Kidney (tissue), 14 donors: ENCODE measurements around the gene MPZL1. TPM values are rescaled to one million over a fixed set of nuclear protein-coding genes. Genes with fewer than 3 reads are reported as not detected.

Source experiments
- DNase-seq, 5 donors: peaks; one replicate each; pipeline ENCODE4 v3.0.0-alpha.2; 2013 to 2020
- FAIRE-seq: peaks from 2 replicates; lab custom pipeline; 2012; peaks lifted over from hg19 to GRCh38; lab: Jason Lieb, UNC
- H3K27ac ChIP-seq, 2 donors: one replicate each; pipeline ENCODE4 v1.7.0; 2013; ENCODE audit warnings: low read depth in 2 of 2, low read length in 2 of 2, inconsistent platforms in 1 of 2
- H3K27me3 ChIP-seq: one replicate; pipeline ENCODE4 v1.7.1; 2013; ENCODE audit warnings: low read length, inconsistent platforms; ENCODE audit not compliant: control insufficient read depth, insufficient read depth
- H3K36me3 ChIP-seq, 3 donors: one replicate each; pipeline versions ENCODE4 v1.7.0 to v1.7.1; 2013; ENCODE audit warnings: low read length in 3 of 3, control low read depth in 1 of 3, inconsistent platforms in 1 of 3; ENCODE audit not compliant: insufficient read depth in 3 of 3, control insufficient read depth in 2 of 3
- H3K4me1 ChIP-seq, 3 donors: one replicate each; pipeline versions ENCODE4 v1.7.0 to v1.7.1; 2013; ENCODE audit warnings: low read length in 3 of 3, inconsistent platforms in 1 of 3, low read depth in 1 of 3; ENCODE audit not compliant: control insufficient read depth in 2 of 3, insufficient read depth in 2 of 3
- H3K4me3 ChIP-seq, 3 donors: one replicate each; pipeline versions ENCODE4 v1.7.0 to v1.8.1; 2013; ENCODE audit warnings: low read length in 3 of 3, control low read depth in 1 of 3, inconsistent platforms in 1 of 3
- H3K9ac ChIP-seq, 3 donors: one replicate each; pipeline versions ENCODE4 v1.7.0 to v1.7.1; 2013; ENCODE audit warnings: low read length in 3 of 3, control low read depth in 1 of 3, inconsistent platforms in 1 of 3
- H3K9me3 ChIP-seq, 3 donors: one replicate each; pipeline versions ENCODE4 v1.7.0 to v1.7.1; 2013; ENCODE audit warnings: low read length in 3 of 3, control low read depth in 1 of 3, inconsistent platforms in 1 of 3; ENCODE audit not compliant: control insufficient read depth in 2 of 3, insufficient read depth in 1 of 3
- intact Hi-C: fragments of 100-400 bp; cut with DNase I; formaldehyde crosslinking; loops from one replicate; pipeline ENCODE4 v1.11.1; 2022
- polyA plus RNA-seq: library from polyadenylated mRNA; stranded (reverse); fragments of 350-450 nt; fragmentation: Illumina TruSeq; extraction: RNeasy Lipid Tissue Mini Kit (QIAGEN cat#74804); gene quantifications from one replicate; pipeline ENCODE4 v1.2.3, GENCODE V29; 2014; ENCODE audit warnings: low read depth, low replicate concordance; ENCODE audit not compliant: insufficient read depth
- total RNA-seq: library from RNA; stranded (reverse); fragmentation: NEBNext Ultra II Directional; extraction: Animal tissue kit (Norgen Biotek cat#: 25700); gene quantifications from one replicate; pipeline ENCODE4 v1.2.1, GENCODE V29; 2021
- TF ChIP-seq, protein P1 (sequence below): IDR thresholded peaks from 3 replicates; pipeline ENCODE4 v1.5.1; 2012; ENCODE audit warnings: mild to moderate bottlenecking, moderate library complexity, borderline replicate concordance; ENCODE audit not compliant: insufficient read depth; ENCODE audit errors: extremely low read depth
- donor health status: control.
- donor health status: control.
- donor health status: control.
- donor health status: control.
- donor health status: control.
- donor health status: DM: yes; HTN: yes; CAD: no.
- donor health status: Normal renal cell carcinoma (clear cell type).

Gene MPZL1
- total and polyA plus RNA-seq, 2 donors from 2014 or later, result 42.1 to 98.3 TPM

- FAIRE-seq (no peak), DNase-seq (peak; percentile 45 to 77 (median 63))
- Histone ChIP-seq H3K4me1 (no peaks in the 10 kb centered on the region), H3K36me3 (no peaks in the 10 kb centered on the region), H3K9me3 (no peaks in the 10 kb centered on the region), H3K9ac (peak overlapping the region; percentile 4 to 77 (median 70)), H3K27me3 (no peaks in the 10 kb centered on the region), H3K27ac (peak overlapping the region; percentile 9 to 49), H3K4me3 (peak overlapping the region; percentile 73 to 75 (median 73))
- TF ChIP-seq, protein P1, sequence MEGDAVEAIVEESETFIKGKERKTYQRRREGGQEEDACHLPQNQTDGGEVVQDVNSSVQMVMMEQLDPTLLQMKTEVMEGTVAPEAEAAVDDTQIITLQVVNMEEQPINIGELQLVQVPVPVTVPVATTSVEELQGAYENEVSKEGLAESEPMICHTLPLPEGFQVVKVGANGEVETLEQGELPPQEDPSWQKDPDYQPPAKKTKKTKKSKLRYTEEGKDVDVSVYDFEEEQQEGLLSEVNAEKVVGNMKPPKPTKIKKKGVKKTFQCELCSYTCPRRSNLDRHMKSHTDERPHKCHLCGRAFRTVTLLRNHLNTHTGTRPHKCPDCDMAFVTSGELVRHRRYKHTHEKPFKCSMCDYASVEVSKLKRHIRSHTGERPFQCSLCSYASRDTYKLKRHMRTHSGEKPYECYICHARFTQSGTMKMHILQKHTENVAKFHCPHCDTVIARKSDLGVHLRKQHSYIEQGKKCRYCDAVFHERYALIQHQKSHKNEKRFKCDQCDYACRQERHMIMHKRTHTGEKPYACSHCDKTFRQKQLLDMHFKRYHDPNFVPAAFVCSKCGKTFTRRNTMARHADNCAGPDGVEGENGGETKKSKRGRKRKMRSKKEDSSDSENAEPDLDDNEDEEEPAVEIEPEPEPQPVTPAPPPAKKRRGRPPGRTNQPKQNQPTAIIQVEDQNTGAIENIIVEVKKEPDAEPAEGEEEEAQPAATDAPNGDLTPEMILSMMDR, result no peak
- intact Hi-C loops, result no loop called here
Observed at GRCh38 chr1:167713330-167714081, 8.3 kb upstream of the MPZL1 start.

- Histone ChIP-seq H3K4me3 (peak overlapping the region; percentile 73 to 76 (median 75)), H3K4me1 (no peaks in the 10 kb centered on the region), H3K27ac (peak overlapping the region; percentile 1 to 89), H3K27me3 (no peaks in the 10 kb centered on the region), H3K9ac (peak overlapping the region; percentile 4 to 77 (median 70)), H3K9me3 (no peaks in the 10 kb centered on the region), H3K36me3 (no peaks in the 10 kb centered on the region)
- intact Hi-C loops, result no loop called here
- TF ChIP-seq, protein P1, result no peak
- FAIRE-seq (no peak), DNase-seq (no peak)
Observed at GRCh38 chr1:167714098-167714438, 7.7 kb upstream of the MPZL1 start.

DNA sequence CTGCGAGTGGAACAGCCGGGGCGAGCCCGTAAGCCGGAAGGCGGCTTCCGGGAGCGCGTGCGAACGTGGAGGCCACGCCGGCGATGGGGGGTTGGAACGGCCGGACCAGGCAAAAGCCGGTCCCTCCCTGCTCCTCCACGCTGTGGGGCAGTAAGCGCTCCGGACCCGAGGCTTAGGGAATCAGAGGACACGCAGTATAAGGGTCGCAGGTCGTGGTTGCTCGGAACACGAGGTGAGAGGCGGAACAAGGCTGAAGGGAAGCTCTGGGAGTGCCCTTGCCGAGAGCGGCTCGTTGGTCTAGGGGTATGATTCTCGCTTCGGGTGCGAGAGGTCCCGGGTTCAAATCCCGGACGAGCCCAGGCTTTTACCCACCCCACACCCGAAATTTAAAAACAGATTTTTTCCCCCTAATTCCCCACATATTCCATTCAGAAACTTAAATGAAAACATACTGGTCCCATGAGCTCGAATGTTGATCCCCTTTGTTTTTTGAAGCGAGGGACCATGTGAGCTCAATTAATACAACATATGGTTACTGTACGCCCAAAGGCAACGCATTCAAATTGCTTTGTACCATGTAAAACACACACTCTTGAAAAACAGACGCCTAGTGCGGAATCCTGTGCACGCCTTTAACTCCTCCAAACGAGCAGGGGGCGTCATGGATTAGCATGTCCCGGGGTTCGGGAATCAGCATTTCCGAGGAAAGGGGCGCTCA is 7.2 kb upstream of the MPZL1 start:
- peak; percentile 91 to 95 (median 93) for DNase-seq
- H3K4me1 ChIP-seq, result no peaks in the 10 kb centered on the region
- peak overlapping the region; percentile 14 to 86 (median 70) for H3K9ac ChIP-seq
- intact Hi-C loops, result no loop called here
- H3K9me3 ChIP-seq, result no peaks in the 10 kb centered on the region
- peak overlapping the region; percentile 73 to 76 (median 75) for H3K4me3 ChIP-seq
- H3K27ac ChIP-seq, result peak overlapping the region; percentile 89 to 91
- H3K36me3 ChIP-seq, result no peaks in the 10 kb centered on the region
- TF ChIP-seq, protein P1, result no peak
- no peak for FAIRE-seq
- no peaks in the 10 kb centered on the region for H3K27me3 ChIP-seq
